CD14-positive monocyte (primary cell): ENCODE measurements around the gene RSPH1. TPM values are rescaled to one million over a fixed set of nuclear protein-coding genes. Genes with fewer than 3 reads are reported as not detected.

Source experiments
- DNase-seq, 3 donors: peaks; one replicate each; pipeline ENCODE4 v3.0.0-alpha.2; 2011 to 2022
- H2AFZ ChIP-seq: 2 replicates; pipeline ENCODE4 v1.6.0; 2012; ENCODE audit warnings: mild to moderate bottlenecking, low read depth, low read length, inconsistent platforms; ENCODE audit not compliant: insufficient read depth, poor library complexity, severe bottlenecking
- H3K27ac ChIP-seq, 2 donors: 1 replicate in 1 of 2; 2 replicates in 1 of 2; pipeline ENCODE4 v1.5.1; 2012 to 2013; ENCODE audit warnings: low read length in 2 of 2, control low read depth in 1 of 2, inconsistent platforms in 1 of 2, low read depth in 1 of 2, mild to moderate bottlenecking in 1 of 2
- H3K27me3 ChIP-seq, 2 donors: one replicate each; pipeline versions ENCODE4 v1.6.0 to v1.6.1; 2011 to 2013; ENCODE audit warnings: low read length in 2 of 2; ENCODE audit not compliant: control insufficient read depth in 2 of 2, insufficient read depth in 2 of 2
- H3K36me3 ChIP-seq, 2 donors: replicated peaks in 1 of 2; 1 replicate in 1 of 2; 2 replicates in 1 of 2; pipeline versions ENCODE4 v1.5.1 to v1.6.1; 2012 to 2013; ENCODE audit warnings: low read length in 2 of 2, control low read depth in 1 of 2, inconsistent platforms in 1 of 2, mild to moderate bottlenecking in 1 of 2; ENCODE audit not compliant: insufficient read depth in 2 of 2, control insufficient read depth in 1 of 2
- H3K4me1 ChIP-seq, 2 donors: 1 replicate in 1 of 2; 2 replicates in 1 of 2; pipeline versions ENCODE4 v1.5.1 to v1.6.1; 2012 to 2013; ENCODE audit warnings: low read length in 2 of 2, control low read depth in 1 of 2, inconsistent platforms in 1 of 2, mild to moderate bottlenecking in 1 of 2, moderate library complexity in 1 of 2; ENCODE audit not compliant: insufficient read depth in 2 of 2, control insufficient read depth in 1 of 2
- H3K4me2 ChIP-seq: replicated peaks from 2 replicates; pipeline ENCODE3; 2012; ENCODE audit warnings: low read length, moderate library complexity, mild to moderate bottlenecking; ENCODE audit not compliant: poor library complexity, severe bottlenecking; ENCODE audit errors: extremely low read depth
- H3K4me3 ChIP-seq, 3 experiments: fragments of 200-600 bp in 1 of 3; sonication (generic) in 1 of 3; replicated peaks in 1 of 3; 1 replicate in 2 of 3; 2 replicates in 1 of 3; pipeline ENCODE4 v1.5.1; 2011 to 2013; ENCODE audit warnings: low read length in 3 of 3, mild to moderate bottlenecking in 3 of 3, control low read depth in 2 of 3, low read depth in 2 of 3, inconsistent platforms in 1 of 3, moderate library complexity in 1 of 3
- H3K79me2 ChIP-seq: 2 replicates; pipeline ENCODE4 v1.6.0; 2012; ENCODE audit warnings: mild to moderate bottlenecking, control low read depth, inconsistent platforms, low read length, moderate library complexity; ENCODE audit not compliant: insufficient read depth
- H3K9ac ChIP-seq: 2 replicates; pipeline ENCODE4 v1.6.0; 2017; ENCODE audit warnings: low read length, mild to moderate bottlenecking; ENCODE audit not compliant: insufficient read depth, poor library complexity, severe bottlenecking
- H3K9me3 ChIP-seq, 2 donors: replicated peaks in 1 of 2; 1 replicate in 1 of 2; 2 replicates in 1 of 2; pipeline versions ENCODE4 v1.5.1 to v1.6.1; 2012 to 2013; ENCODE audit warnings: low read length in 2 of 2, control low read depth in 1 of 2; ENCODE audit not compliant: control insufficient read depth in 1 of 2, insufficient read depth in 1 of 2
- H4K20me1 ChIP-seq: 2 replicates; pipeline ENCODE4 v1.6.0; 2012; ENCODE audit warnings: mild to moderate bottlenecking, low read length, control low read depth, moderate library complexity; ENCODE audit not compliant: insufficient read depth
- H3K27ac Mint-ChIP-seq, 7 donors: one replicate each; pipeline ENCODE4 v1.8.0; 2020; ENCODE audit warnings: mild to moderate bottlenecking in 7 of 7, mixed read lengths in 7 of 7, moderate library complexity in 6 of 7, inconsistent platforms in 2 of 7
- H3K27me3 Mint-ChIP-seq, 3 donors: one replicate each; pipeline ENCODE4 v1.8.0; 2021 to 2022; ENCODE audit warnings: low read depth in 3 of 3, mild to moderate bottlenecking in 3 of 3, mixed read lengths in 3 of 3, moderate library complexity in 3 of 3, inconsistent platforms in 1 of 3
- H3K36me3 Mint-ChIP-seq, 2 donors: one replicate each; pipeline ENCODE4 v1.8.0; 2020; ENCODE audit warnings: mixed read lengths in 2 of 2, inconsistent platforms in 1 of 2, mild to moderate bottlenecking in 1 of 2
- H3K4me1 Mint-ChIP-seq: one replicate; pipeline ENCODE4 v1.8.0; 2020; ENCODE audit warnings: mild to moderate bottlenecking, mixed read lengths
- H3K4me3 Mint-ChIP-seq, 2 donors: one replicate each; pipeline ENCODE4 v1.8.0; 2020; ENCODE audit warnings: mild to moderate bottlenecking in 2 of 2, mixed read lengths in 2 of 2, moderate library complexity in 1 of 2
- H3K9me3 Mint-ChIP-seq, 7 donors: one replicate each; pipeline ENCODE4 v1.8.0; 2020 to 2022; ENCODE audit warnings: mixed read lengths in 7 of 7, mild to moderate bottlenecking in 6 of 7, moderate library complexity in 6 of 7, inconsistent platforms in 2 of 7
- WGBS: methylation state at CpG from one replicate; pipeline ENCODE4 v1.1.5; 2013; ENCODE audit warnings: missing lambda C conversion rate; ENCODE audit not compliant: insufficient coverage; 5-methylcytosine and 5-hydroxymethylcytosine counted together
- intact Hi-C, 2 donors: fragments of 100-400 bp; cut with micrococcal nuclease; formaldehyde crosslinking; loops; one replicate each; pipeline versions ENCODE4 v1.15.0 to v1.15.1; 2023
- polyA plus RNA-seq, 3 donors: library from polyadenylated mRNA; depleted of rRNA in 1 of 3; unstranded in 2 of 3; stranded (reverse) in 1 of 3; fragments of 300-500 nt in 2 of 3; fragments of >200 nt in 1 of 3; fragmentation: Illumina TruSeq in 2 of 3; gene quantifications; 1 replicate in 2 of 3; 2 replicates in 1 of 3; pipeline ENCODE4 v1.2.3, GENCODE V29; 2012 to 2021
- TF ChIP-seq, protein P1 (sequence below): fragments of 200-600 bp; IDR thresholded peaks from one replicate; pipeline ENCODE4 v1.8.0; 2022; ENCODE audit warnings: antibody characterized with exemption, mild to moderate bottlenecking

Gene RSPH1
- polyA plus RNA-seq, 3 donors = 0.03 TPM; not detected in 2

DNA sequence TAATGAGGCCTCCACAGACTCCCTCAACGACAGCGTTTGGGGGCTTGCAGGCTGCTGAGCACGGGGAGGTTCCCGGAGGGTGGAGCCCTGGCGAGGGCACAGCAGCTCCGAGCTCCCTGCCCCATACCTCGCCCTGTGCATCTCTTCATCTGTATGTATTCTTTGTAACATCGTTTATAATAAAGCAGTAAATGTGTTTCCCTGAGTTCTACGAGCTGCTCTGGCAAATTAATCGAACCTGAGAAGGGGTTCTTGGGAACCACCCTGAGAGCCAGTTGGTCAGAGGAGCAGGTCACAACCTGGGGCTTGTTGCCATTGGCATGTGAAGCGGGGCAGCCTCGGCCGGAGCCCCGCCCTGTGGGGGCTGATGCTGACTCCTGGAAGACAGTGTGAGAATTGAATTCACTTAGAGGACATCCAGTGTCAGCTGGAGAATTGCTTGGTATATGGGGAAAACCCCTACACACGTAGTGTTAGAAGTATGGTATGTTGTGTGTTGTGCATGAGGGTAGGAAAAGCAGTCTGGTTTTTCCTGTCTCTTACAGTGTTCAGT, 29.1 kb upstream of the RSPH1 start:
- H3K27ac Mint-ChIP-seq = peak overlapping the region in 6 of 7 donors; percentile 2 to 78 (median 50)
- Histone ChIP-seq H3K36me3 (peaks cover 17 to 64% of the 10 kb centered on the region in 2 donors), H3K27me3 (no peaks in the 10 kb centered on the region), H3K27ac (peak overlapping the region in 1 of 2 donors; percentile 6), H2AFZ (no peak overlapping the region), H3K4me3 (peak overlapping the region in 1 of 3 experiments; percentile 4), H3K79me2 (no peaks in the 10 kb centered on the region), H3K9ac (no peak overlapping the region), H3K4me2 (peak overlapping the region; percentile 11), H3K9me3 (no peaks in the 10 kb centered on the region), H3K4me1 (peaks cover 26 to 29% of the 10 kb centered on the region in 2 donors), H4K20me1 (no peaks in the 10 kb centered on the region)
- peaks cover 33% of the 10 kb centered on the region for H3K4me1 Mint-ChIP-seq
- no peak for DNase-seq
- H3K4me3 Mint-ChIP-seq = peak overlapping the region; percentile 47 to 59
- H3K27me3 Mint-ChIP-seq = peaks cover 0 to 3% (median 2%) of the 10 kb centered on the region in 3 donors
- intact Hi-C loops = loop anchor here in 1 of 2 donors (10.0 kb wide), 1 partner anchor 220 kb away; no protein-coding TSS in a partner anchor
- H3K9me3 Mint-ChIP-seq = no peaks in the 10 kb centered on the region
- TF ChIP-seq, protein P1, sequence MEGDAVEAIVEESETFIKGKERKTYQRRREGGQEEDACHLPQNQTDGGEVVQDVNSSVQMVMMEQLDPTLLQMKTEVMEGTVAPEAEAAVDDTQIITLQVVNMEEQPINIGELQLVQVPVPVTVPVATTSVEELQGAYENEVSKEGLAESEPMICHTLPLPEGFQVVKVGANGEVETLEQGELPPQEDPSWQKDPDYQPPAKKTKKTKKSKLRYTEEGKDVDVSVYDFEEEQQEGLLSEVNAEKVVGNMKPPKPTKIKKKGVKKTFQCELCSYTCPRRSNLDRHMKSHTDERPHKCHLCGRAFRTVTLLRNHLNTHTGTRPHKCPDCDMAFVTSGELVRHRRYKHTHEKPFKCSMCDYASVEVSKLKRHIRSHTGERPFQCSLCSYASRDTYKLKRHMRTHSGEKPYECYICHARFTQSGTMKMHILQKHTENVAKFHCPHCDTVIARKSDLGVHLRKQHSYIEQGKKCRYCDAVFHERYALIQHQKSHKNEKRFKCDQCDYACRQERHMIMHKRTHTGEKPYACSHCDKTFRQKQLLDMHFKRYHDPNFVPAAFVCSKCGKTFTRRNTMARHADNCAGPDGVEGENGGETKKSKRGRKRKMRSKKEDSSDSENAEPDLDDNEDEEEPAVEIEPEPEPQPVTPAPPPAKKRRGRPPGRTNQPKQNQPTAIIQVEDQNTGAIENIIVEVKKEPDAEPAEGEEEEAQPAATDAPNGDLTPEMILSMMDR = no peak
- H3K36me3 Mint-ChIP-seq = peaks cover 51 to 76% of the 10 kb centered on the region in 2 donors
- WGBS = 65% methylated on average over 6 of the region's 15 CpGs

DNA sequence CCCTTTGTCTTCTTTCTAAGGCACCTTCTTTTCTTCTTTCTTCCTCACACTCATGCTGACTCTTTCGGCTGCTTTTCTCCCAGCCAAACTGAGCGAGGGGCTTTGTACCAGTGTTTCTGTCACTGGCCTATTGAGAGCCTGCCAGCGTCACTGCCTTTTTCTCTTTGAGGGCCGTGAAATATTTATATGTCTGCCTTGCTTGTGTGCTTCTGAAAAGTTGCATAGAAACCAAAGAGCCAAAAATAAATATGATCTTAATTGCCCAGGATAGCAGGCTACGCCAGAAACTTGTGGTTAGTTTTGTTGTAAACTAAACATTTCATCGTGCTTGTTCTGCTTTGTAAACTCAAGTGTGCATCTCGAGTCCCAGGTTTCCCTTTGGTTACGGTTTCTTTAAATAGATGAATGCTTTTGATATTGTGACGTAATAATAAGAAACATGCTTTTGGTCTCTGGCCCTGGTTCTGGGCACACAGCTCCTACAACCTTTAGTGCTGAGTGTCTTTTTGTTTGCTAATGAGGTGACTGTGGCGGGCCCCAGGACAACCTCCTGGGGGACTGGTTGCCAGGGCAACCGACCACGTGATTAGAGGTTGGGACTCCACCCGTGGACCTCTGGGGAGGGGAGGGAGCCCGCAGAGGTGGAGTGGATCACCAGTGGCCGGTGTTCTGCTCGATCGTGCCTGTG, 28.5 kb upstream of the RSPH1 start:
- H3K36me3 Mint-ChIP-seq = peaks cover 55 to 81% of the 10 kb centered on the region in 2 donors
- peak overlapping the region; percentile 21 to 86 (median 65) for H3K27ac Mint-ChIP-seq
- peaks cover 0 to 3% (median 2%) of the 10 kb centered on the region in 3 donors for H3K27me3 Mint-ChIP-seq
- H3K9ac ChIP-seq = no peak overlapping the region
- no peaks in the 10 kb centered on the region for H3K9me3 Mint-ChIP-seq
- no peaks in the 10 kb centered on the region for H4K20me1 ChIP-seq
- H3K27me3 ChIP-seq = no peaks in the 10 kb centered on the region
- H3K79me2 ChIP-seq = no peaks in the 10 kb centered on the region
- H3K4me3 Mint-ChIP-seq = peak overlapping the region; percentile 47 to 59
- DNase-seq = peak; percentile 6 to 25 (median 23)
- intact Hi-C loops = loop anchor here in 1 of 2 donors (10.0 kb wide), 1 partner anchor 220 kb away; no protein-coding TSS in a partner anchor
- TF ChIP-seq, protein P1 = no peak
- no peaks in the 10 kb centered on the region for H3K9me3 ChIP-seq
- peak overlapping the region in 1 of 3 experiments; percentile 4 for H3K4me3 ChIP-seq
- peaks cover 17 to 64% of the 10 kb centered on the region in 2 donors for H3K36me3 ChIP-seq
- H3K27ac ChIP-seq = peak overlapping the region in 1 of 2 donors; percentile 6
- WGBS = 9% methylated on average over 14 of the region's 17 CpGs
- peaks cover 26 to 29% of the 10 kb centered on the region in 2 donors for H3K4me1 ChIP-seq
- peak overlapping the region; percentile 11 for H3K4me2 ChIP-seq
- no peak overlapping the region for H2AFZ ChIP-seq
- peaks cover 33% of the 10 kb centered on the region for H3K4me1 Mint-ChIP-seq
